Left renal pelvis (tissue), 4 donors: Measurements from ENCODE around the gene RNF112. TPM values are rescaled to one million over a fixed set of nuclear protein-coding genes. Genes with fewer than 3 reads are reported as not detected.
A peak's percentile ranks its signal among the peaks of the same experiment; 100 is the strongest.

Experiments
- DNase-seq, 4 donors: peaks; one replicate each; pipeline ENCODE4 v3.0.0-alpha.2; 2013; ENCODE audit warnings: low read depth in 4 of 4, low spot score in 3 of 4
- polyA plus RNA-seq, 4 donors: library from polyadenylated mRNA; unstranded; fragments of 120-200 nt; gene quantifications; one replicate each; pipeline ENCODE4 v1.2.1, GENCODE V29; 2013; ENCODE audit not compliant: insufficient read length in 4 of 4

Gene RNF112
- polyA plus RNA-seq, 4 donors = 0.68 to 1.4 (median 0.76) TPM

DNA sequence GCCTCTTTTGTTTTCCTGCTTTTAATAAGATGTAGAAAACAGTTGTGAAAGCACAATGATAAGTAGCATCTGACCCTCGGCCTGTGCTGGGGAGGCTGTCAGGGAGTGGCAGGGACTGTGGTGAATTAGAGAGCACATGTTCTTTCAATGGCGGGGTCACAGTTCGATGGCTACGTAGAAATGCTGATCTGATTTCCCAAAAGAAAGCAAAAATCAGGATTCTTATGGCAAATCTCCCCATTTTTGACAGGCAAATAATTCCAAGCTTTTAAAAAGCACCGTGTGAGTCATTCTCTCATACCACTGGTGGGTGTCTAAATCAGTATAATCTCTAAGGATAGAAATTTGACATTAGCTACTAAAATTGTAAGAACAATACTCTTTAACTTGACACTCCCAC, 36.9 kb upstream of the RNF112 start:
- no peak for DNase-seq

DNA sequence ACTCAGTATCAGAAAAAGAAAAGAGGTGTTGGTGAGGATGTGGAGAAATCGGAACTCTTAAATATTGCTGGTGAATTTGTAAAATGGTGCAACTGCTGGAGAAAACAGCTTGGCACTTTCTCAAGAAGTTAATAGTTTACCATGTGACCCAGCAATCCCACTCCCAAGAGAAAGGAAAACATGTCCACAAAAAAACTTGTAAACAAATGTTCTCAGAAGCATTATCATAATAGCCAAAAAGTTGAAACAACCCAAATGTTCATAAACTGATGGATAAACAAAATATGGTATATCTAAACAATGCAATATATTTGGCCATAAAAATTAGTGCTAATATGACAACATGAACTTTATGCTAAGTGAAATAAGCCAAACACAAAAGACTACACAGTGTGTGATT, 35.3 kb upstream of the RNF112 start:
- no peak for DNase-seq

DNA sequence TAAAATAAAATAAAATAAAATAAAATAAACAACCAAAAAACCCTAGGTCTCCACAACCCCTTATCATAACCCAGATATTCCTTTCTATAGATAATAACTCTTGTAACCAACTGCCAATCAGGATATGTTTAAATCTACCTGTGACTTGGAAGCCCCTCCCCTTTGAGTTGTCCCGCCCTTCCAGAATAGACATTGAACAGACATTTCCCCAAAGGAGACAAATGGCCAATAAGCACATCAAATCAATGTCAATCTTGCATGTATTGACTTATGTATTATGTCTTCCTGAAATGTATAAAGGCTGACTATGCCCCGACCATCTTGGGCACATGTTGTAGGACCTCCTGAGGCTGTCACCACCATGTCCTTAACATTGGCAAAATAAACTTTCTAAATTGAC, 34.2 kb upstream of the RNF112 start:
- no peak for DNase-seq

- DNase-seq = peak; percentile 95 to 98 (median 96)
These were observed 33.2 kb upstream of the RNF112 start for GRCh38 chr17:19377602-19378415.

DNA sequence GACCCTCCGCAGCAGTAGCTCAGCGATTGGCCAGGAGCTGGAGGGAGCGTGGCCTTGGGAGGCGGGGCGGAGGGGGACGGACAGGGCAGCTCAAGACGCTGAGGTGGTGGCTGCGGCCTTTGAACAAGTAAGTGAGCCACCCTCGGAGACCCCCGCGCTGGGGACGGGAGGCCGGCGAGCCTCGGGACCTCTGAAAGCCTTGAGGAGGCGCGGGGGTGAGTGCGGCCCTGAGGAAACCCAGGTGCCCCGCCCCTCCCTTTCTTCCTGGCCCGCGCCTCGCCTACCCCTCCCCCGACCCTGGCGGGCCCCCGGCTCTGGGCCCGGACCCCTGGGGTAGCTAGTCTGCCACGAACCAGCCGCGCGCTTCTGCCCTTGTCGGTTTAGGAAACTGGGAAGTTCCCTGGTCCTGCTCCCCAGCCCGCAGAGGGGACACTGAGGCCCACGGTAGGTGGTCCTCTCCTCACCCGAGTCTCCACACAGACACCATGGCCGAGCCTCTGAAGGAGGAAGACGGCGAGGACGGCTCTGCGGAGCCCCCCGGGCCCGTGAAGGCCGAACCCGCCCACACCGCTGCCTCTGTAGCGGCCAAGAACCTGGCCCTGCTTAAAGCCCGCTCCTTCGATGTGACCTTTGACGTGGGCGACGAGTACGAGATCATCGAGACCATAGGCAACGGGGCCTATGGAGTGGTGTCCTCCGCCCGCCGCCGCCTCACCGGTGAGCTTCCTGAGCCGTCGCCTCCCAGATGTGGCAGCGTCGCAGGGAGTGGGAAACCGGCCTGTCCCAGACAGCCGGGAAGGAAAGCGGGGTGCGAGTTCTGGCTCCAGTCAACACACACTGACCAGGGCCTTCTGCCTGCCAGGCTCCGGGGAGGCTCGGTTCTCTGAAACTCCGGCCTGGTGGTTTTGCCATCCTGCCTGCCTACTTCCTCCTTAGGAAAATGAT, 32.3 kb upstream of the RNF112 start, which contains the start of gene MAPK7:
TSS of gene MAPK7 (plus strand) at position 83 of the 945 bp plus-strand sequence. CDS start at position 486, 403 bp downstream.
- no peak for DNase-seq

- DNase-seq = no peak
These were observed 31.5 kb upstream of the RNF112 start for GRCh38 chr17:19379361-19380065.

DNA sequence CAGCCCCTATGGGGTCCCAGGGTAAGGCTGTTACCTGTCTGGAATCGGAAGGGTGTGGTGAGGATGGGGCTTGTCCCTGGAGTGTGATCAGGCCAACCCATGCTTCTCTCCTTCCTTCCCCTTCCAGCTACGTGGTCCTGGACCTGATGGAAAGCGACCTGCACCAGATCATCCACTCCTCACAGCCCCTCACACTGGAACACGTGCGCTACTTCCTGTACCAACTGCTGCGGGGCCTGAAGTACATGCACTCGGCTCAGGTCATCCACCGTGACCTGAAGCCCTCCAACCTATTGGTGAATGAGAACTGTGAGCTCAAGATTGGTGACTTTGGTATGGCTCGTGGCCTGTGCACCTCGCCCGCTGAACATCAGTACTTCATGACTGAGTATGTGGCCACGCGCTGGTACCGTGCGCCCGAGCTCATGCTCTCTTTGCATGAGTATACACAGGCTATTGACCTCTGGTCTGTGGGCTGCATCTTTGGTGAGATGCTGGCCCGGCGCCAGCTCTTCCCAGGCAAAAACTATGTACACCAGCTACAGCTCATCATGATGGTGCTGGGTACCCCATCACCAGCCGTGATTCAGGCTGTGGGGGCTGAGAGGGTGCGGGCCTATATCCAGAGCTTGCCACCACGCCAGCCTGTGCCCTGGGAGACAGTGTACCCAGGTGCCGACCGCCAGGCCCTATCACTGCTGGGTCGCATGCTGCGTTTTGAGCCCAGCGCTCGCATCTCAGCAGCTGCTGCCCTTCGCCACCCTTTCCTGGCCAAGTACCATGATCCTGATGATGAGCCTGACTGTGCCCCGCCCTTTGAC, 30.3 kb upstream of the RNF112 start:
- DNase-seq = no peak

DNA sequence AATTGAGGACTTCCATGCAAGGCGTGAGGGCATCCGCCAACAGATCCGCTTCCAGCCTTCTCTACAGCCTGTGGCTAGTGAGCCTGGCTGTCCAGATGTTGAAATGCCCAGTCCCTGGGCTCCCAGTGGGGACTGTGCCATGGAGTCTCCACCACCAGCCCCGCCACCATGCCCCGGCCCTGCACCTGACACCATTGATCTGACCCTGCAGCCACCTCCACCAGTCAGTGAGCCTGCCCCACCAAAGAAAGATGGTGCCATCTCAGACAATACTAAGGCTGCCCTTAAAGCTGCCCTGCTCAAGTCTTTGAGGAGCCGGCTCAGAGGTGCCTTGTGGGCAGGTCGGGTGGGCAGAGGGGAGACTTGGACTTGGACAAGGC, 29.7 kb upstream of the RNF112 start:
- DNase-seq = no peak

DNA sequence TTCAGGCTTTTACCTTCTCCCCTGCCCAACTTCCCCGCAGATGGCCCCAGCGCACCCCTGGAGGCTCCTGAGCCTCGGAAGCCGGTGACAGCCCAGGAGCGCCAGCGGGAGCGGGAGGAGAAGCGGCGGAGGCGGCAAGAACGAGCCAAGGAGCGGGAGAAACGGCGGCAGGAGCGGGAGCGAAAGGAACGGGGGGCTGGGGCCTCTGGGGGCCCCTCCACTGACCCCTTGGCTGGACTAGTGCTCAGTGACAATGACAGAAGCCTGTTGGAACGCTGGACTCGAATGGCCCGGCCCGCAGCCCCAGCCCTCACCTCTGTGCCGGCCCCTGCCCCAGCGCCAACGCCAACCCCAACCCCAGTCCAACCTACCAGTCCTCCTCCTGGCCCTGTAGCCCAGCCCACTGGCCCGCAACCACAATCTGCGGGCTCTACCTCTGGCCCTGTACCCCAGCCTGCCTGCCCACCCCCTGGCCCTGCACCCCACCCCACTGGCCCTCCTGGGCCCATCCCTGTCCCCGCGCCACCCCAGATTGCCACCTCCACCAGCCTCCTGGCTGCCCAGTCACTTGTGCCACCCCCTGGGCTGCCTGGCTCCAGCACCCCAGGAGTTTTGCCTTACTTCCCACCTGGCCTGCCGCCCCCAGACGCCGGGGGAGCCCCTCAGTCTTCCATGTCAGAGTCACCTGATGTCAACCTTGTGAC, 29.1 kb upstream of the RNF112 start:
- DNase-seq = no peak

DNA sequence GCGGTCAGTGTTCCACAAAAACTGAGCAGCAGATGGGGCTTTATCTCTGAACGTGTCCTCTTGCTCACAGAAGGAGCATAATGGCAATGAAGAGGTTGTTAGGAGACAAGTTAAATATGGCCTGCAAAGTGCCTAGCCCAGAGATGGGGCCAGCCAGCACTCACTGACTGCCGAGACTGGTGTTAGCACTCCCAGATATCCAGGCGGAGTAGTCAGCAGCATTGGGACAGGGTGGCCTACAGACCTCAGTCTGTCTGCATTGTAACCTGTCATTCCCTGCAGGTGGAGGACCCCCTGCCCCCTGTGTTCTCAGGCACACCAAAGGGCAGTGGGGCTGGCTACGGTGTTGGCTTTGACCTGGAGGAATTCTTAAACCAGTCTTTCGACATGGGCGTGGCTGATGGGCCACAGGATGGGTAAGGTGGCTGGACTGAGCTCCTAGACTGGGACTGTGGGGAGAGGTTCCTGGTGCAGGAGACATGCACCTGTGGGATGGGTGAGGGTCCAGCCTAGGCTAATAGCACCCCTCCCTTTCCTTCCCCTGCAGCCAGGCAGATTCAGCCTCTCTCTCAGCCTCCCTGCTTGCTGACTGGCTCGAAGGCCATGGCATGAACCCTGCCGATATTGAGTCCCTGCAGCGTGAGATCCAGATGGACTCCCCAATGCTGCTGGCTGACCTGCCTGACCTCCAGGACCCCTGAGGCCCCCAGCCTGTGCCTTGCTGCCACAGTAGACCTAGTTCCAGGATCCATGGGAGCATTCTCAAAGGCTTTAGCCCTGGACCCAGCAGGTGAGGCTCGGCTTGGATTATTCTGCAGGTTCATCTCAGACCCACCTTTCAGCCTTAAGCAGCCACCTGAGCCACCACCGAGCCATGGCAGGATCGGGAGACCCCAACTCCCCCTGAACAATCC, 28.2 kb upstream of the RNF112 start:
- no peak for DNase-seq

DNA sequence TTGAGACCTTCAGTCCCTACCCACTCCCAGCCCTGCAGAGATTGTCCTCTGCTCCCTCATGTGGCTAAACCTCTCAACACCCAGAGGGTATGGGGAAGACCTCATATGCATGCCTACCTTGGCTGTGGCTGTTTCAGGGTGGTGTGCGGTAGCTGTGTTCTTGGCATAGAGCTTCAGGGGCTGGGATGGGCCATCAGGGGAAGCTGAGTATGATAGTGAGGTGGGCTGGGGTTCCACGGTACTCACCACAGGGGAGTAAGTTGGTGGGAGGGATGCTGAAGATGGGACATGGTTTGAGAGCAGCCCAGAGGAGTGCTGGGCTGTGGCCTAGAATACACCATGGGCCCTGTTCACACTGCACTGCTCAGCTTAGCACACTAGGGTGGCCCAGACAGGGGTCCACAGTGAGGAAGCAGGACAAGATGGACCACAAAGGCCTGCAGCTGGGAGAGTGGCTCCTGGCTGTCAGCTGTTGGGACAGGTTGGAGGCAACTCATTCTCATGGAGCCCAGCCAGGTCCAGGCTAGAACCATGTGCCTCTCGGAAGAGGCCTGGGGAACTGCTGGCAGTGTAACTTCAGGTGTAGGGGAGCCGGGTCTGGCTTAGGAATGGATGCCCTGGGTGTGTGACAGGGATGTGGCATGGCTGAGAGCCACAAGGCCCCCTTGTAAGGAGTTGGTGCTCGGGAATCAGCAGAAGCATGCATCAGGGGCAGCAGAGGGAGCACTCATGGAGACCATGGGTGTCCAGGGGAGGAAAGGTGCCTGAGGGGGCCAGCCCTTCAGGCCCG, 27.2 kb upstream of the RNF112 start:
- no peak for DNase-seq

GRCh38 chr17:19384723-19385391, 26.2 kb upstream of the RNF112 start:
- peak in 2 of 4 donors; percentile 72 to 81 for DNase-seq

GRCh38 chr17:19385521-19385983, 25.5 kb upstream of the RNF112 start:
- no peak for DNase-seq

- DNase-seq = no peak
These were observed 24.7 kb upstream of the RNF112 start for GRCh38 chr17:19386051-19386929.

DNA sequence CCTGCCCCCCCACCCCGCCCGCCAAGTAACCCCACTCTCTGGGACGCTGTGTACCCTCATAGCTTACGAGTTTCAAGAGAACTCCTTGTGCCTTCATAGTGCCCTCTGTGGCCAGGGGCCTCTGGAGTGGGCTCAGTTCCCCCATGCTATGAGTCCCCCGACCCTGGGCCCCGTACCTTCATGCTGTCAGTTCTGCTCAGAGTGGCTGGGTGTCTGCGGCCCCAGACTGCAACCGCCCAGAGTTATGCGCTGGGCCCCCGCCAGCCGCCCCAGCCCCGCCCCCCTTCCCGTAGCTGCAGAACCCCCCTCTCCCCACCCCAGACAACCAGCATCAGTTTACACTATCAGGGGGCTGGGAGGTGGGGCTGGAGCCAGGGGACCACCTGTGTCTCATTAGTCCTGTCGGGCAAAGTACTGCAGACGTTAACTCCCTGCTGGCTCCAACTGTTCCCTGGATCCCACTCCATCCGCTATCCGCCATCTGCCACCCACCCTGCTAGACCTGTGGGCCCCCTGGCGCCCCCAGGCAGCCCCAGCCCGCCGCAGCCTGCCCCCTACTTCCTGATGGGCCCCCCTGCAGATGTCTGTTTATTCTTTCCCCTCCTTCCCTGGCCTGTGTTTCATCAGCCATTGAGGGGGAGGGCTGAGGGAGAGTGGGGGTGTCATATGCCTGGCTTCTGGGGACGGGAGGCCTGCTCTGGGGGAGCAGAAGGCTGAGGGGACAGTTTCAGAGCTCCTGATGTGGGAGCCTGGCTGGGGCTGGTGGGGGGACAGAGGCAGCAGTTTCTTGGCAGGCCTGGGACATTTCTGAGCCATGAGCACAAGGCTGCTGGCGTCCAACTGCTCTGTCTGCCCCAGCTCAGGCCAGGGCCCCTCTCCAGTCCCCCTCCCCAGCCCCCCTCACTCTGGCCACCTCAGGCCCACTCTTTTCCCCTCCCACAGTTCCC, 23.8 kb upstream of the RNF112 start, which contains the start of gene MFAP4:
TSS of gene MFAP4 (minus strand) at position 217 of the 947 bp plus-strand sequence. CDS start at position 182, 35 bp downstream.
- DNase-seq = peak in 3 of 4 donors; percentile 70 to 78 (median 77)
